ENCODE results near the gene FYCO1.
A peak's percentile ranks its signal among the peaks of the same experiment; 100 is the strongest.

The FYCO1 gene

GRCh38 chr3:45884368-45885201 lies 111.0 kb downstream of the FYCO1 start:
- FAIRE-seq, result no peak
- no peak for DNase-seq (ENCODE audit: insufficient read length)
- TF ChIP-seq TAF1 (IDR thresholded peaks at IDR 0.05; ENCODE audit: borderline replicate concordance, low read depth, low read length) (no peak), POLR2A (IDR thresholded peaks at IDR 0.05; ENCODE audit: low read depth, low read length) (no peak), POLR2AphosphoS5 (IDR thresholded peaks at IDR 0.05; ENCODE audit: low read depth, low read length) (no peak)

GRCh38 chr3:45881078-45882022 lies 114.3 kb downstream of the FYCO1 start:
- FAIRE-seq (peak; percentile 87), DNase-seq (ENCODE audit: insufficient read length) (no peak)
- TF ChIP-seq POLR2AphosphoS5 (IDR thresholded peaks at IDR 0.05; ENCODE audit: low read depth, low read length) (no peak), POLR2A (IDR thresholded peaks at IDR 0.05; ENCODE audit: low read depth, low read length) (no peak), TAF1 (IDR thresholded peaks at IDR 0.05; ENCODE audit: borderline replicate concordance, low read depth, low read length) (no peak)

GRCh38 chr3:45880725-45881077 lies 114.9 kb downstream of the FYCO1 start:
- DNase-seq (ENCODE audit: insufficient read length) (no peak), FAIRE-seq (no peak)

GRCh38 chr3:45878124-45878523 lies 117.5 kb downstream of the FYCO1 start:
- no peak for TF ChIP-seq POLR2AphosphoS5 (IDR thresholded peaks at IDR 0.05; ENCODE audit: low read depth, low read length)
- no peak for TF ChIP-seq POLR2A (IDR thresholded peaks at IDR 0.05; ENCODE audit: low read depth, low read length)
- TF ChIP-seq TAF1 (IDR thresholded peaks at IDR 0.05; ENCODE audit: borderline replicate concordance, low read depth, low read length), result no peak
- no peak for DNase-seq (ENCODE audit: insufficient read length)
- no peak for FAIRE-seq

More at GRCh38 chr3:45880725-45881077, 114.9 kb downstream of the FYCO1 start:
- TF ChIP-seq TAF1 (IDR thresholded peaks at IDR 0.05; ENCODE audit: borderline replicate concordance, low read depth, low read length) (no peak), POLR2AphosphoS5 (IDR thresholded peaks at IDR 0.05; ENCODE audit: low read depth, low read length) (no peak), POLR2A (IDR thresholded peaks at IDR 0.05; ENCODE audit: low read depth, low read length) (no peak)

- no peak for TF ChIP-seq POLR2A (IDR thresholded peaks at IDR 0.05; ENCODE audit: low read depth, low read length)
- no peak for TF ChIP-seq TAF1 (IDR thresholded peaks at IDR 0.05; ENCODE audit: borderline replicate concordance, low read depth, low read length)
- no peak for TF ChIP-seq POLR2AphosphoS5 (IDR thresholded peaks at IDR 0.05; ENCODE audit: low read depth, low read length)
- no peak for DNase-seq (ENCODE audit: insufficient read length)
- no peak for FAIRE-seq
Observed at GRCh38 chr3:45874677-45875346, 120.8 kb downstream of the FYCO1 start.

- TF ChIP-seq TAF1 (IDR thresholded peaks at IDR 0.05; ENCODE audit: borderline replicate concordance, low read depth, low read length), result no peak
- no peak for DNase-seq (ENCODE audit: insufficient read length)
- FAIRE-seq, result no peak
Observed at GRCh38 chr3:45873638-45874037, 122.0 kb downstream of the FYCO1 start.

- no peak for TF ChIP-seq POLR2A (IDR thresholded peaks at IDR 0.05; ENCODE audit: low read depth, low read length)
- TF ChIP-seq TAF1 (IDR thresholded peaks at IDR 0.05; ENCODE audit: borderline replicate concordance, low read depth, low read length), result no peak
- no peak for TF ChIP-seq POLR2AphosphoS5 (IDR thresholded peaks at IDR 0.05; ENCODE audit: low read depth, low read length)
- no peak for DNase-seq (ENCODE audit: insufficient read length)
- no peak for FAIRE-seq
Observed at GRCh38 chr3:45873036-45873435, 122.6 kb downstream of the FYCO1 start.

GRCh38 chr3:45872569-45872968 lies 123.1 kb downstream of the FYCO1 start:
- no peak for TF ChIP-seq TAF1 (IDR thresholded peaks at IDR 0.05; ENCODE audit: borderline replicate concordance, low read depth, low read length)
- TF ChIP-seq POLR2A (IDR thresholded peaks at IDR 0.05; ENCODE audit: low read depth, low read length), result no peak
- TF ChIP-seq POLR2AphosphoS5 (IDR thresholded peaks at IDR 0.05; ENCODE audit: low read depth, low read length), result no peak
- DNase-seq (ENCODE audit: insufficient read length), result no peak
- no peak for FAIRE-seq

- DNase-seq (ENCODE audit: insufficient read length) (no peak), FAIRE-seq (no peak)
- TF ChIP-seq POLR2A (IDR thresholded peaks at IDR 0.05; ENCODE audit: low read depth, low read length) (no peak), POLR2AphosphoS5 (IDR thresholded peaks at IDR 0.05; ENCODE audit: low read depth, low read length) (no peak), TAF1 (IDR thresholded peaks at IDR 0.05; ENCODE audit: borderline replicate concordance, low read depth, low read length) (no peak)
Observed at GRCh38 chr3:45871780-45872179, 123.8 kb downstream of the FYCO1 start.

- no peak for FAIRE-seq
- no peak for DNase-seq (ENCODE audit: insufficient read length)
- TF ChIP-seq POLR2AphosphoS5 (IDR thresholded peaks at IDR 0.05; ENCODE audit: low read depth, low read length), result no peak
- TF ChIP-seq POLR2A (IDR thresholded peaks at IDR 0.05; ENCODE audit: low read depth, low read length), result no peak
- TF ChIP-seq TAF1 (IDR thresholded peaks at IDR 0.05; ENCODE audit: borderline replicate concordance, low read depth, low read length), result no peak
Observed at GRCh38 chr3:45870099-45870498, 125.5 kb downstream of the FYCO1 start.

GRCh38 chr3:45869638-45870037 lies 126.0 kb downstream of the FYCO1 start:
- TF ChIP-seq POLR2AphosphoS5 (IDR thresholded peaks at IDR 0.05; ENCODE audit: low read depth, low read length) (no peak), POLR2A (IDR thresholded peaks at IDR 0.05; ENCODE audit: low read depth, low read length) (no peak), TAF1 (IDR thresholded peaks at IDR 0.05; ENCODE audit: borderline replicate concordance, low read depth, low read length) (no peak)
- FAIRE-seq (no peak), DNase-seq (ENCODE audit: insufficient read length) (no peak)

Data from GM12892 (cell line).